NCI-H1694 (cell line): ENCODE results near the gene PLCH2.
A peak's percentile ranks its signal among the peaks of the same experiment; 100 is the strongest.

Experiments
- DNase-seq: peaks from one replicate; lab custom pipeline; 2025; lab: John Stamatoyannopoulos, UW

The PLCH2 gene, protein sequence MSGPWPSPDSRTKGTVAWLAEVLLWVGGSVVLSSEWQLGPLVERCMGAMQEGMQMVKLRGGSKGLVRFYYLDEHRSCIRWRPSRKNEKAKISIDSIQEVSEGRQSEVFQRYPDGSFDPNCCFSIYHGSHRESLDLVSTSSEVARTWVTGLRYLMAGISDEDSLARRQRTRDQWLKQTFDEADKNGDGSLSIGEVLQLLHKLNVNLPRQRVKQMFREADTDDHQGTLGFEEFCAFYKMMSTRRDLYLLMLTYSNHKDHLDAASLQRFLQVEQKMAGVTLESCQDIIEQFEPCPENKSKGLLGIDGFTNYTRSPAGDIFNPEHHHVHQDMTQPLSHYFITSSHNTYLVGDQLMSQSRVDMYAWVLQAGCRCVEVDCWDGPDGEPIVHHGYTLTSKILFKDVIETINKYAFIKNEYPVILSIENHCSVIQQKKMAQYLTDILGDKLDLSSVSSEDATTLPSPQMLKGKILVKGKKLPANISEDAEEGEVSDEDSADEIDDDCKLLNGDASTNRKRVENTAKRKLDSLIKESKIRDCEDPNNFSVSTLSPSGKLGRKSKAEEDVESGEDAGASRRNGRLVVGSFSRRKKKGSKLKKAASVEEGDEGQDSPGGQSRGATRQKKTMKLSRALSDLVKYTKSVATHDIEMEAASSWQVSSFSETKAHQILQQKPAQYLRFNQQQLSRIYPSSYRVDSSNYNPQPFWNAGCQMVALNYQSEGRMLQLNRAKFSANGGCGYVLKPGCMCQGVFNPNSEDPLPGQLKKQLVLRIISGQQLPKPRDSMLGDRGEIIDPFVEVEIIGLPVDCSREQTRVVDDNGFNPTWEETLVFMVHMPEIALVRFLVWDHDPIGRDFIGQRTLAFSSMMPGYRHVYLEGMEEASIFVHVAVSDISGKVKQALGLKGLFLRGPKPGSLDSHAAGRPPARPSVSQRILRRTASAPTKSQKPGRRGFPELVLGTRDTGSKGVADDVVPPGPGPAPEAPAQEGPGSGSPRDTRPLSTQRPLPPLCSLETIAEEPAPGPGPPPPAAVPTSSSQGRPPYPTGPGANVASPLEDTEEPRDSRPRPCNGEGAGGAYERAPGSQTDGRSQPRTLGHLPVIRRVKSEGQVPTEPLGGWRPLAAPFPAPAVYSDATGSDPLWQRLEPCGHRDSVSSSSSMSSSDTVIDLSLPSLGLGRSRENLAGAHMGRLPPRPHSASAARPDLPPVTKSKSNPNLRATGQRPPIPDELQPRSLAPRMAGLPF (N-terminal part only)

DNA sequence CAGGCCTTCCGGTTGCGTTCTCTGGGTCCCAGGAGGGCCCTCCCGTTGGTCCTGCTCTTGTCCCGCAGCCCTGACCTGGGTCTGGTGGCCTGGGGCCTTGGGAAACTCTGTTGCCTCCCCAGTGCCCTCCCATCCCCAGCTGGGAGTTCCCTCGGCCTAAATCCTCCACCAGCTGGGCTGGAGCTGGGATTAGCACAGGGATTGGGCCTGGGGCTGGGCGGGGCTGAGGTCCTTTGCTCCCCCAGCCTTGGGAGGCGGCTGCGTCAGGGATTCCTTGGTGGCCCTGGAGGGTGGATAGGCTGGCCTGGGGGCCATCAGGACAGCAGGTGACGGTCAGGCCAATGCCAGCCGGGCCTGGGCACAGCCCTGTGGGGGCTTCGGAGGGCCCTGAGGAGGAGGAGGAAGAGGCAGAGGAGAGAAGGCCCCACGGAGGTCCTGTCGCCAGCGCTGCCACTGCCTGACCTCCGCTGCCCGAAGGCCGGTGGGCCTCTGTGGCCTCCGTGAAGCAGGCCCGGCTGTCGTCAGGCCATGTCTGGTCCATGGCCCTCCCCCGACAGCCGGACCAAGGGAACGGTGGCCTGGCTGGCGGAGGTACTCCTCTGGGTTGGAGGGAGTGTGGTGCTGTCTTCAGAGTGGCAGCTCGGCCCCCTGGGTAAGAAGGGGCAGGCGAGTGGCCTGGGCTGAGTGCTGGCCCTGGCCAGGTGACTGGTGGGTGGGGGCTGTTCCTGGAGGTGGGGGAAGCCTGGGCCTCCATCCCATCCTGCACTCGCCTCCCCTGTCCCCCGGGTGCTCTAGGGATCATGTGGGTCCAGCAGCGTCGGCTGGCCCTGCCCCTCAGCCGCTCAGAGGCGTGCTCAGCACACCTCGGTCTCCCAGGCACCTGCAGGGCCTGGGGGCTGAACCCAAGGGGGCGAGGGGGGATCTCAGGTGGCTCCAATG is at the start of gene PLCH2:
PLCH2 (plus strand) TSS at position 229 of the 939 bp plus-strand sequence; CDS start at position 529, 300 bp downstream.
- no peak for DNase-seq

DNA sequence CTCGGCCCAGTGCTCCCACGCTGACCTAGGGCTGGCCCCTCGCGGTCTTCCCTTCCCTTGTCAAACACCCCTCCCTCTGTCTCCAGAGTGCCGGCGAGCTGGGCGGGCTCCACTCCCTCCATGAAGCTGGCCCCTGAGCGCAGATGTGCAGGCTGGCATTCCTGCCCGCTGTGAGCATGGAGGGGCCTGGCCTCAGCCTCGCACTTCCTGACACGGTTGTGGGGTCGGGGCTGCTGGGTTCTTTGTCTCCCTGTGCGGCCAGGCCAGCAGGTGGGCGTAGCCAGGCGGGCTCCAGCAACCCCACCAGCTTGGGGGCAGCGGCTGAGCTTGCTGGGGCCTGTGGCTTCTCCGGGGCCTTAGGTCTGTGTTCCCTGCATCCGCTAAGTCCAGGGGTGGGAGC is 49.5 kb upstream of the PLCH2 start:
- DNase-seq: no peak

DNA sequence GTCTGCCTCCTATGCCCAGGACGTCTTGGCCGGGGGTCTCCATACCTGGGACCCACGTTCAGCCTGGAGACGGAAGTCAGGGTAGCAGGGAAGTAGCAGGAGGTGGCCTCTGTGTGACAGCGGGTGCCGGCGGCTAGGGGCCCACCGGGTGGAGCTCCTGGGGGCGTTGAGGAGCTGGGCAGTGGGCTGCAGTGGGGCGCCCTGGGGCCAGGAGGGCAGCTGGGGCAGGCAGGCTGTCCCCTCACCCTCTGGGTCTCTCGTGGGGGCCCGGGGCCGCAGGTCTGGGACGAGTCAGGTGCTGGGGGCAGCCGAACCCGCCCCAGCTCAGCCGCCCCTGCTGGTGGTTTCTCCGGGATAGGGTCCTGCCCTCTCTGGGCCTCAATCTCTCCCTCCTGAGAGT is 49.0 kb upstream of the PLCH2 start:
- no peak for DNase-seq

DNA sequence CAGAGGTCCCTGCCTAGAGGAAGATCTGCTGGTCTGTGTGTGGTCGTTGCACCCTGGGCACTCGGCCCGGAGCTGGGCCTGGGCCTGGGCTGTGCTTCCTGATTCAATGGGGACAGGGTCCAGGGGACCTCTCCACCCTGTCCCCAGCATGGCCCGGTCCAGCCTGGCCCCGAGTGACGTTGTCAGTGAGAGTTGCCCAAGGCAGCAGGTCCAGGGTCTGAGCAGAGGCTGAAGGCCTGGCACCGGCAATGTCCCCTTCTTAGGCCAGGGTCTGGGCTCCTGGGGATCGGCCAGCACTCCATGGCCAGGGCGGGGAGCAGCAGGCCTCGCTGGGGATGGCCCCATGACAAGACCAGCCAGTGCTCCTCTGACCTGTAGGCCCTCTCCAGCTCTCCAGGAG is 48.1 kb upstream of the PLCH2 start:
- DNase-seq: no peak

DNA sequence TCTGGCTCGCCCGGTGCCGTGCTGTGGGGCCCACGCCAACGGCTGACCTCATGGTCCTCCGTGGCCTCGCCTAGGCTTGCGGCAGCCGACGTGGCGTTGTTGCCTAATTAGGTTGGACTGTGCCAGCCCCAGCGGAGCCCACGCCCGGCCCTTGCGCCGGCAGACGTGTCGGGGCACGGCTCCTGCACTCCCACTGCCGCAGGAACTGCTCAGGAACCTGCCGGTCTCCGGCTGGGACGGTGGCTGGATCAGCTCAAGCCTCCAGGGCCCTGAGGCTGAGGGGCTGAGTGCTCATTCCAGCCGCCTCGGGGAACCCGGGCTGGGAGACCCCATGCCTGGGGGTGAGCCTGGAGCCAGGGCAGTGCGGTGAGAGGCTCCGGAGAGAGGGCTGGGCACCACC is 47.6 kb upstream of the PLCH2 start:
- DNase-seq: no peak

DNA sequence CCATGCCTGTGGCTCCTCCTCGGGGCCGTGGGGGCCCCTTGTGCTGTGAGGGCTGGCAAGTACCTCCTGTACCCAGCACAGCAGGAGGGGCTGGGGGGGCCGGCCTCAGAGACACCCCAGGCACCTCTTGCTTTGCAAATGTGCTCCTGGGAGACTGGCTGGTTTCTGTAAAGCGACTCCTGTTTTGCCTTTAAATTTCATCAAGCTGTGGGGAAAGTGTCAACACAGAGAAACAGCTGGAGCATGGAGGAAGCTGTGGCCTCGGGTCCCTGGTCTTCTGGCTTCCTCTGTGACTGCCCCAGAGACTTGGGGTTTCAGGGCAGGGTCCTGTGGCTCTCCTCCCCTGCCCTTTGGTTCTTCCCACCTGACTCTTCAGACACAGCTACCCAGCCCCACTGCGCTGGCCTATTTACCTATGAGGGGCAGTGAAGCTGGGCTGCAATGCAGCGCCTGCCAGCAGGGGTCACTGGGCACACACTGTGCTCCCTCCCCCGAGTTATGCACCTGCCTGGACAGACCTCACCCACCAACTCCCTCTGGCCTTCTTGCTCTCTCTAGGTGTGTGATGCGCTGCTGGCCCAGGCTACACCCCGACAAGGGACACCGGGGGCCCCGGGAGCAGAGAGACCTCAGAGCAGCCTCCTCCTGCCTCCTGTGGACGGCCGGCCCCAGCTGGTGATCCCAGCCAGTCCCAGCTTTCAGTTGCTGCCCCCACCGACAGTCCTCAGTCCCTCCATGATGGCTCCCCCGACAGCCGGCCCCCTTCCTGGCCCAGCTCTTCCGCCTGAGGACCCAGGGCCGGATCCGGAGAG is 46.1 kb upstream of the PLCH2 start:
- DNase-seq: no peak

DNA sequence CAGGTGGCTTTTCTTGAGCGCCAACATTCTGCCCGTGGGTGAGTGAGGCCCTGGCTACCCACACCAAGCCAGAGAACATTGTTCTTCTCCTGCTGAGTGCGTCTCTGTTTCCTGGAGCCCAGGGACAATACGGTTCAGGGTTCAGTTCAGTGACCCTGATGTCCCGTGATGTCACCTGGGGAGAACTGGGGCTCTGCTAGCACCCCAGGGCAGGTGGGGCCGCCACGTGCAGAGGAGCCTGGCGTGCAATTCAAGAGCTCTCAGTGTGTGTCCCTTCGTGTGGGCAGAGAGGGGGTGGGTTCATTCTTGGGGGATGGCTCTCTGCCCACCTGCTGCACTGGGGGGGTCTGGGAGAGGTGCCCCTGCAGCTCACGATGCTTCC is 45.5 kb upstream of the PLCH2 start:
- DNase-seq: no peak

DNA sequence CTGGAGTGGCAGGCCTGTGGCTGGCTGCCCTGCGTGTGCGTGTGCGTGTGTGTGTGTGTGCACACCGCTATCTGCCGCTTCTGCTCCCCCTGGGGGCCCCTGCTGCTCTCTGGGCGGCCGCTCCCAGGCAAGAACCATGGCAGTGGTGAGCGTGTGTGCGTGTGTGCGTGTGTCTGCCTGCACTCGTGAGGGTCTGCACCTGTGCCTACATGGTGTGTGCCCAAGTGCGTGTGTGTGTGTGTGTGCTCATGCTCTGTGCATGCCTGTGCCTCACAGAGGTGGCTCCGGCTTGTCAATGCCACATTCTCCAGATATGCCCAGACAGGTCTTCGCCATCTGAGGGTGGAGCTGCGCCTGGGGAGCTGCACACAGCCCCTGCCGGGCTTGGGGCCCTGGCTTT is 45.0 kb upstream of the PLCH2 start:
- peak; percentile 65 for DNase-seq

DNA sequence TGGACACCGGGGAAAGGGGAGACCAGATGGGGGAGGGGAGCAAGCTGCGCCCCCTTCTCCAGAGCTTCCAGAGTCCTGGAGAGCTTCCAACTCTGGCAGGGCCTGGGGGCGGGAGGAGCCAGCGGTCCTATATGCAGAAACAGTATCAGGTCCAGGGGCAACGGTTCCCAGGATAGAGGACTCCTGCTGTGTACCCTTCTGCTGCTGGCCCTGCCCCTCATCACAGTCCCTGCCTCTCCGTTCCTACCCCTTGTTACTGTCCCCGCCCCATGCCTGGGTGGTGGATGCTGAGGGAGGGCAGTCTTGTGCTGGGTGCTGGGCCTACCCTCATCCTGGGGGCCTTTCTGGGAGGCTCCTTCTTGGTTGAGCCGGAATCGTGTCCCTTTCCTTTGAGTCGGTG is 44.6 kb upstream of the PLCH2 start:
- peak; percentile 89 for DNase-seq

DNA sequence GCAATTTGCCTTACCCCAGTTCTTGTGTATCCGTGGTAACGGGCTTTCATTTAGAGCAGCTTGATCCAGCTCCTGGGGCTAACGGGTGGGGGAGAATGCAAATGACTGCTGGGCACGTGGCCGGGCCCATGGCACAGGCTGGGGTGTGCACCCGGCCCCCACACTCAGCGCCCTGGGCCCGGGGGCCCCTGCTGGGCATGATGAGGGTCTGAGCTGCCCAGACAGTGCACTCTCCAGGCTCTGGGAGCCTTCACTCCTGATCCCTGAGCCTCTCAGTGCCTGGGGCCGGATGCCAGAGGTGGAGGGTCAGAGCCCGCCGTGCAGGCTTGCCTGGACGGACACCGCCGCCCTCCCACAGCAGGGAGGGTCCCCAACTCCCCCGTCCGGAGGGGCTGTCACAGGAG is 43.6 kb upstream of the PLCH2 start:
- DNase-seq: no peak

DNA sequence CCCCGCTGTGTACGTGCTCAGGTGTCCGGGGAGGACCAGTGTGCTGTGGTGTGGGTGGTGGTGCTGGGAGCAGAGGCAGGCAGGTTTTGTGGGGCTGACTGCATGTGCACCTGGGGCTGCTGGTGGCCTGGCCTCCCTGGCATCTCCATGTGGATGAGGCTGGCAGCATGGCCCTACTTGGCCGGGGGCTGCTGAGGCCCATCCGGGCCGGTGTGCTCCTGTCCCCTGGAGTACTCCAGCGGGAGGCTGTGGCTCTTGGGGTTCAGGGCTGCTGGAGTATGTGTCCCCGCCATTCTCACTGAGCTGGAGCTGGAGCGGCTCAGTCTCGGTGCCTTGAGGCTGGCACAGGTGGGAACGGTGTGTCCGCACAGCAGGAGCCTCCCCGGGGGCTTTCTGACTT is 42.9 kb upstream of the PLCH2 start:
- DNase-seq: no peak

DNA sequence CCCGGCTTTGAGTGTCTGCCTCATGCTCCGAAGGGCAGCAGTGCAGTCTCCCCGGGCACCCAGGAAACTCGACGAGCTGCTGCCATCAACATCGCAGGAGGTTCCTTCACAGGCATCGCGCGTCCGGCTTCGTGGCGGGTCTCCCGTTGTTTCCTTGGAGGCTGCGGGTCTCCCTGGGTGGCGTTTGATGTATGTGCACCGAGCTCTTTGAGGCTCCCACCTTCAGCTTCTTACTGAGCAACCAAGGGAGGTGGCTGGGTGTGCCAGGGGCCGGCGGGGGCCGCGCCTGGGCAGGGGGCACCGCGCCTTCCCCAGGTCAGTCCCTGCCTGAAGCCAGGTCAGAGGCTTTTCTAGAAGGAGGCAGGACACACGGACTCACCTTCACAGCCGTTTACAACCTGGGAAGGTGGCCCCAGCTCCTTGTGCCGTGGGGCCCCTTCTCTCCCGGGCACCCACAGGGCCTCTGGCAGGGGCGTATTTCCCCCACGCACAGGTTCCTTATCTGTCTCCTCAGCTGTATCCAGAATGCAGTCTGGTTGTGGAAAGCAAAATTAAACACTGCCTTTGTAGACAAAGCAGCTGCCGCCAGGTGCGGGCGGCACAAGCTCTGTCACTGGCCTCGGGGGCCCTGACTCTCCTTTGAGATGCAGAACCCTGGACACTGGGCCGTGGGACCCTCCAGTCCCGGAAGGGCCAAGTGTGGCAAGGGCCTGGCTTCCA is 42.0 kb upstream of the PLCH2 start:
- no peak for DNase-seq

DNA sequence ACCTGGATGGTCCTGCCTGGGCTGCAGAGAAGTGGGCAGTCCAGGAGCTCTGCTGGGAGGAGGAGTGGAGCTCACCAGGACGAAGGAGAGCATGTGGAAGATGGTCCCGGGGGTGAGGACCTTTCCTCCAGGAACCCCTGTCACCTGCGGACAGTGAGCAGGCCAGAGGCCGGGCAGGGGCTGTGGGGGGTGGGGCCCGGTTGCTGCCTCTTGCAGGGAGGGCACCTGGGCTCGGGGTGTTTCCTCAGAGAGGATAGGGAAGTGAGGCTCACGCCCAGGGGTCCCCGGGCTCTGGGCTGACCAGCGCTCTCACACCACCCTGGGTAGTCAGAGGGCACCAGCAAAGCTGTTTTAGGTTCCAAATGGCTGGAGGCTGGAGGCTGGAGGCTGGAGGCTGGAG is 41.0 kb upstream of the PLCH2 start:
- DNase-seq: no peak

DNA sequence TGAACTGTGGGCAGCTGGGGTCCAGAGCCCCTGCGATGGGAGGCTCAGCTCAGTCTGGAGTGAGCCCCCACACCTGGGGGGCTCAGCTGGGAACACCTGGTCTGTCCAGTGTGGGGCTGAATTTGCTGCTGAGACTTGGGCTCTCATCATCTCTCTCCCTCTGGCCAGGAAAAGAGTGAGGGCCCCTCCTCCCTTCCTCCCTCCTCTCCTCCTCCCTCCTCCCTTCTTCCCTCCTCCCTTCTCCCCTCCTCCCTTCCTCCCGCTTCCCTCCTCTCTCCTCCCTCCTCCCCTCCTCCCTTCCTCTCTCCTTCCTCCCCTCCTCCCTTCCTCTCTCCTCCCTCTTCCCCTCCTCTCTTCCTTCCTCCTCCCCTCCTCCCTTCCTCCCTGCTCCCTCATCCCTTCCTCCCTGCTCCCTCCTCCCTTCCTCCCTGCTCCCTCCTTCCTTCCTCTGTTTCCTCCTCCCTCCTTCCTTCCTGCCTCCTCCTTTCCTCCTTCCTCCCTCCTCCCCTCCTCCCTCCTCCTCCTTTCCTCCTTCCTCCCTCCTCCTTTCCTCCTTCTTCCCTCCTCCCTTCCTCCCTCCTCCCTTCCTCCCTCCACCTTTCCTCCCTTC is 40.2 kb upstream of the PLCH2 start:
- DNase-seq: no peak

DNA sequence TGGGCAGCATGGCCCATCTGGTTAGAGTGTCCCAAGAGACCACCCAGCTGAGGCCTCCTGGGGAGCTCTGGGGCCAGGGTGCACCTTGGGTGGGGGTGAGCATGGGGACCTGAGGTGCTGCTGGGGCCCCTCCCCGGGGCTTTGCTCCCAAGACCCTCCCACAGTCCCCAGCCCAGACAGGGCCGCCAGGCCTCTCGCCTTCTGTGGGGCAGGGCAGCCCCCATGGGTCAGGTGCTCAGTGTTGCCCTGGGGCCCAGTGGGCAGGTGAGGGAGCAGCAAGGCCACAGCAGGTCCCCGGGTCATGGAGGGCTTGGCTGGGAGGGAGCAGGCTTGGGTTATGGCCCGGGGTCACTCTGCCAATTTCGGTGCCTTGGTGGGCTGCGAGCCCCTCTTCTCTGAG is 39.2 kb upstream of the PLCH2 start:
- DNase-seq: no peak

DNA sequence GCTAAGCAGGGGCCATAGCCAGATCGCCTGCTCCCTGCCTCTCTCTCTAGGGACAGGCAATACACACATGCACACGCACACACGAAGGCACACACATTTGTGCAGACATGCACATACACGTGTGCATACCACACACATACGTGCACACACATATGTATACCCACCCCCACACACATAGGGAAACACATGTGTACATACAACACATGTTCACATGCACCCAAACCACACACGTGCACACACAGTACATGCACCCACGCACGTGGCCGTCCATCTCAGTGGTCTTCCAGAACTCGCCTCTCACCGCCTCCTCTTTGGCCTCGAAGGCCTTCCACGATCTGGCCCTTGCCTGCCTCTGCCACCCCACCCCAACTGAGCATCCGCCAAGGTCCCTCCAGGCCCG is 38.5 kb upstream of the PLCH2 start:
- no peak for DNase-seq

DNA sequence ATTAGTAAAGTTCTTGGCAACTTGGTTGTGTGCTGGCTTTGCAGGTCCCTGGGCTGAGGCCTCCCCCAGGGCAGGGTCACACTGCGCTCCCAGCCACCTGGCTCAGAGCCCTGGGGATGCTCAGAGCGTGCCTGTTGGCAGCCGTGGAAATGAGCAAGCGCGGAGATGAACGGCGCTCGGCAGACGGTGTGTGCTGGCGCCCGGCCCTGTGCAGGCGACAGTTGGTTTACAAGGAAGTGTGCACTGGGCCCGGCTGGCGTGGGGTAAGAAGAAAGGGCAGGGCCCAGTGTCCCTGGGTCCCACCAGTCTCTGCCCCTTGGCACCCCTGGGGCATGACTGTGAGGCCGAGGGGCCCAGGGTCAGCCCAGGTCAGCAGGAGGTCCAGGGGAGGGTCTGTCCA is 38.1 kb upstream of the PLCH2 start:
- peak; percentile 35 for DNase-seq

DNA sequence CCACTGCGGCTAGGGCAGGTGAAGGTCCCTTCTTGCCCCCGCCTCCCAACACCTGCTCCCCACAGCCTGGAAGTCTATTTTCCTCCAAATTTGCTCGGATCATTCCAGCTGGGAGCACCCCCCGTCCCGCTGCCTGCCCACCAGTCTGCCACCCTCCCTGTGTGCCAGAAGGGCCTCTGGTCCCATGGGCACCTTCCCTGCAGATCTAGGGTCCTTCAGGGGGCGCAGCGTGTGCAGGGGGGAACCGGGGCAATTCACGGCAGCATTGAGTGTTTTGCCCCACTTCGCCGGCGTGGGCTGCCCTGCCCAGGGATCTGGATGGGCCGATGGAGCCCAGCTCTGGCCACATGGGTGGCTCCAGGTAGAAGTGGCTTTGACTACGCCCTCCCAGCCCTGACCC is 37.4 kb upstream of the PLCH2 start:
- DNase-seq: no peak

DNA sequence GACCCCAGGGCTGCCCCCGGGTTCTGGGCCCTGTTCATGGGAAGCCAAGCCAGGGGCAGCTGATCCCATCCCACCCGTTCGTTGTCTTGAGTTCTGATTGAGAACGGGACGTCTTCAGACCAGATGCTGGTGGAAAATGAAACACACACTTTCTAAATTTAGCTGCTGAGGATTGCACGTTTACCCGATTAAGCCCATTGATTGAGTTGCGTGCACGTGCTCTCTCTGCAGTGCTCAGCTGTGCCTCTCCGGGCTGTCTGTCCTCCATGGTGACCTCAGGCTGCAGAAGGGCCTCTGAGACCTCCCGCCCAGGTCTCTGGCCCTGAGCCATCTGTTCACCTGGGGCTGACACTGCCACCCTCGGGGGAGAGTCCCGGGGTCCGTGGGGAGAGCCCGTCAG is 36.7 kb upstream of the PLCH2 start:
- peak; percentile 14 for DNase-seq
